GM18517 (cell line): ENCODE data around the gene ABHD16B.
A peak's percentile ranks its signal among the peaks of the same experiment; 100 is the strongest.
"Not testable (repeated sequence)": the region's sequence is repeated elsewhere in the genome, so short reads cannot be mapped to it uniquely, and the experiment has no call there.

Experiments
- ATAC-seq: cut with Tn5 transposase; IDR thresholded peaks from one replicate; pipeline ENCODE4 v1.9.1; 2021; ENCODE audit warnings: mild to moderate bottlenecking, moderate library complexity; ENCODE audit not compliant: unreplicated experiment

Gene ABHD16B

GRCh38 chr20:63854069-63854765, 7.1 kb upstream of the ABHD16B start:
- no peak for ATAC-seq

- ATAC-seq = no peak
Observed at GRCh38 chr20:63854766-63855362, 6.4 kb upstream of the ABHD16B start.

DNA sequence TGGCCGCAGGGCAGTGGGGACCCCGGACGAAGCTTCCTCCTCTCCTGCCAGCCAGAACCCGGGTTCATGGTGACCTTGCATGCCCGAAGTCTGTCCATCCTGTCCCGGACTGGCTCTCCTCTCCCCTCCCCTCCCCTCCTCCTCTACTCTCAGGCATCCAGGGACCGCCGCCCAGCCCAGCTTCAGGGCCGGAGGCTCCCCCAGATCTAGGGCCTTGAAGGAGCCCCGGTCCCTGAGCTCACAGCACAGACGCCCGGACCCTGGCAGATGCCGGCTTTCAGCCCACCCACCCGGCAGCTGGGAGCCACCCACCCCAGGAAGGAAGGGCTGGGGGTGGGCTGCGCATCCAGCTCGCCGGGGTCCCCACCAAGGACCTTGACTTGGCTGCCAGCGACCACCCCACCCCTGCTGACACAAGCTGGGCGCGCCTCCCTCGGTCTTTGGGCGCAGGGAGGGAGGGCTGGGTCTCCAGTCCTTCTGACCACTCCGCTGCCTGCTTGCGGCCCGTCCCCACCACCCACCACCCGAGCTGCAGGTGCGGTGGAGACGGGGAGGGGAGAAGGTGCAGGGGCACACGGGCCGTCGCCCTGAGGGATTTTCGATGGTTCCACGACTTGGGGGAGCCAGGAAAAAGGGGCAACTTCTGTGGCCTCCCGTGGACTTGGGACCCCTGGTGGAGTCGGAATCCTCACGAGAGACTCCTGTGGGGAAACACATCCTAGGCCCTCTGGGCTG, 5.8 kb upstream of the ABHD16B start:
- ATAC-seq = no peak

DNA sequence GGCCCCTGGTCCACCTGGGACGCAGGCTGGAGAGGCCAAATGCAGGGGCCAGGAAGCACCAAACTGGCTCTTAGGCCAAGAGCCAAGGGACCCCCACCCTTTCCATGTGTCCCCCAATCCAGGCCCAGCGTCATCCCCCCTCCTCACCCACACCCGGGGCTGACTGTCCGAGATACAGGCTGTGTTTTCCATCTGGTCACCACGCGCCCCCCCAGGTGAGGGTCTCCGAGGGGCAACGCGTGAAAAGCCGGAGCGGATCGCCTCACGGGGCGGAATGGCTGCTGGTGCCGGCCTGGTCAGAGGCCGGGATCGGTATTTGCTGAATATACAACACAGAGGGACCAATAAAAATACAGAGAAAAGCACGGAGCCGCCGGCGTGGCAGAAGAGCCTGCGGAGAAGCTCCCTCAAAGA, 5.2 kb upstream of the ABHD16B start:
- no peak for ATAC-seq

DNA sequence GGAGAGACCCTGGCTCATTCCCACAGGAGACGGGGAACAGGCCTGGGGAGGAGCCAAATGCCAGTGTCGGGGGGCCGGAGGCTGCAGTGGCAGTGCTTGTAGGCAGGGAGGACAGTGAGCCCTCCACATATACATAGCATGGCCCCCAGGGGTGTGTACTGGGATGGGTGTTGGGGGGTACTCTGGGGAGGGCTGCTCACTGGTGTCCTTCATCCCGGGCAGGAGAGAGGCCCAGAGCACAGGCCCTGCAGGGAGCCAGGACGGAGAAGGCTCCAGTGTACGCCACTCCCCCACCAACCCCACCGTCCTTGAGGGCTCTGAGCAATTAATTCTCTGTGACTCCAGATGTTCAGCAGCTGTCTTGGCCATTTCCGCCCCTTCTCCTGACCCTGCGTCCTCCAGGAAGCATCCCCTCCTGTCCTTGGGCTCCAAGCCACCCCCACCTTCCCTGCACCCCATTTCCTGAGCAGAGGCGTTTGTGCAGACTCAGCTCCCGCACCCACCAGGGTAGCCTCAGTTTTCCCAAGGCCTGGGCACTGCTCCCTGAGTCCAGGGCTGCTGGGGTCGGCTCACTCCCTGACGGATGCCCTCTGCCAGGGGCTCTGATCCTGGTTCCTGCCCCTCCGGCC, 3.4 kb upstream of the ABHD16B start:
- ATAC-seq = no peak

DNA sequence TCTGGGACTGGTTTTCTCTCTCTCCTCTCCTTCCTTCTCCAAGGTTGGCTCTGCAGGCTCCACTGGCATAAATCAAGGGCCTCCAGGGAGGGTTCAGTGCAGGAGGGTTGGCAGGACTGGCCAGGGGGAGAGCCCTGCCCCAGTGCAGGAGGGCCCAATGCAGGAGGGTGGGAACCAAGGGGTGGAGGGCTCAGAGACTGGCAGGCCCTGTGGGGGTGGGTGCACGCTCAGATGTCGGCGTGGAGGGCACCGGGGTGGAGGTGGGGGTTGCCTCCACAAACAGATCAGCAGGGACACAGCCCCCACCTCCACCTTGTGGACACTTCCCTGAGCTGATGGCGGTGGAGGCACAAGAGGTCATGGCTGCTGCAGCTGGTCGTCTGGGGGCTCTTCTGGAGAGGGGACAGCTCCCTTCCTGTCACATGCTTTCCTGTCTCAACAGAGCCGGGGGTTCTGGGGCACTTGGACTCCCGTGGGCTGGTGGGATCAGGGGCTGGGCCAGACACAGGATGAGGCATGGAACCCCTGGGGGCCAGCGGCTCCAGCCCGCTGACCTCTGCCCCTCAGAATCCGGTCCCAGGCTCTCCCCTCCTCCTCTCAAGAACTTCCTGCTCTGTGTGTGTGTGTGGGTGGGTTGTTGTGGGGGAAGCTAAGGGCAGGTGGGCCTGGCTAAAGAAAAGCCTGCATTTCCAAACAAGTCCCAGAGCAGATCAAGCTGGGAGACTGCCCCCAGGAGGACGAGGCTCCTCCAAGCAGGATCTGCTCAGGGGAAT, 2.7 kb upstream of the ABHD16B start:
- ATAC-seq = no peak

DNA sequence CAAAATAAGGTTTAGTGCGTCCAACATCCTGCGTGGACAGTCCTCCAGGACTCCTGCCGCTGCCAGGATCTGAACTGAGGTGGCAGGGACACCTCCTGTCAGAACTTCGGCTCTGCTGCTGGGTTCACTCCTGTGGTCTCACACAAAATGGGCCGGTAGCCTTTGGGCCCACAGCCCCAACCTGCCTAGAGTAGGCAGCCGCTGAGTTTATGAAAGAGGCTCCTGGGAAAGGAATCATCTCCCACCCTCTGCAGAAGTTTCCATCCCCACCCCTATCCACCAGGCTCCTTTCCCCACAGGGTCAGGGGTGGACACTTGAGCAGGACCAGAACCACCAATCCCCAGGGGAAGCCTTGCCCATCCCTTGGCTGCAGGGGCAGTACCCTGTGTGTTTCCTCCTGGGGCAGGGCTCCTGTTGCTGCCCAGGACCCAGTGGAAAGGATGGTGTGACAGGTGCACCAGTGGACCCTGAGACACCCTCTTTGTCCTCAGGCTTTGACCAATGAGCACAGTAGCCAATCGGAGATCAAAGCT, 2.1 kb upstream of the ABHD16B start:
- ATAC-seq = no peak

DNA sequence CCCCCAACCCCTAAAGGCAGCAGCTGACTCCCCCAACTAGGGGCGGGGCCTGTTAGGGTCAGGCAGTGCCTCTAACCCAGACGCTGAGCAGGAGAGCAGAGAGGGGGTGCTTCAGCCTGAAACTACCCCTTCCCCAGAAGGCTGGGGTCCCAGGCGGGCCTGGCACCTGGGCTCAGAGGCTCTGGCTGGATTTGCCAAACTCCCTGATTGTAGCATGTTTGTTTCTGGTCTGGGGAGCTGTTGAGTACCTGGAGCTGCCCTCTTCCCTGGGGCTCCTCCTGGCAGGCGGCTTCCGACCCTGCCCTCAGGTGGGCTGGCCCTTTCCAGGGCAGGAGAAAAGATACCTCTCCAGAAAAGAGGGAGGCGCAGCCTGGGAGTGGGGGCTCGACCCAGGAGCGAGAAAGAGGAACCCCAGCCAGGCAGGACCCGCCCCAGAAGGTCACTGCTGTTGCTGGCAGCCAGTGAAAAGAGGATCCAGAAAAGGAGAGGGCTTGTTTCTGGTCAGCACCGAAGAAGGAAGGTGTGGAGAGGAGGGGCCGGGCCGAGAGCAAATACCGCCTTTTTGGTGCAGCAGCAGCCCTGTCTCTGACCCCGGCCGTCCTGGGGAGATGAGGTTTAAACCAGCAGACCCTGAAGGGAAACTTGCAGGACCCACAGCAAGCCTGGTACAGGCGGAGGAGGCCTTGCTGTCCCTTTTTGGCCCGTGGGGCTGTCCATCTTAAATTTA, 810 bp upstream of the ABHD16B start:
- ATAC-seq = no peak

DNA sequence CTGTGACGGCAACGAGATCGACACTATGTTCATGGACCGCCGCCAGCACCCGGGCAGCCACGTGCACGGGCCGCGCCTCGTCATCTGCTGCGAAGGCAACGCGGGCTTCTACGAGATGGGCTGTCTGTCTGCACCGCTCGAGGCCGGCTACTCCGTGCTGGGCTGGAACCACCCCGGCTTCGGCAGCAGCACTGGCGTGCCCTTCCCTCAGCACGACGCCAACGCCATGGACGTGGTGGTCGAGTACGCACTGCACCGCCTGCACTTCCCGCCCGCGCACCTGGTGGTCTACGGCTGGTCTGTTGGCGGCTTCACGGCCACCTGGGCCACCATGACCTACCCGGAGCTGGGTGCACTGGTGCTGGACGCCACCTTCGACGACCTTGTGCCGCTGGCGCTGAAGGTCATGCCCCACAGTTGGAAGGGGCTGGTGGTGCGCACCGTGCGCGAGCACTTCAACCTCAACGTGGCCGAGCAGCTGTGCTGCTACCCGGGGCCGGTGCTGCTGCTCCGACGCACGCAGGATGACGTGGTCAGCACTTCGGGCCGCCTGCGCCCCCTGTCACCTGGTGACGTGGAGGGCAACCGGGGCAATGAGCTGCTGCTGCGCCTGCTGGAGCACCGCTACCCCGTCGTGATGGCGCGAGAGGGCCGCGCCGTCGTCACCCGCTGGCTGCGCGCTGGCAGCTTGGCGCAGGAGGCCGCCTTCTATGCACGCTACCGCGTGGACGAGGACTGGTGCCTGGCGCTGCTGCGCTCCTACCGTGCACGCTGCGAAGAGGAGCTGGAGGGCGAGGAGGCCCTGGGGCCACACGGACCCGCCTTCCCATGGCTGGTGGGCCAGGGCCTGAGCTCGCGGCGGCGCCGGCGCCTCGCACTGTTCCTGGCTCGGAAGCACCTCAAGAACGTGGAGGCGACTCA, 943 bp downstream of the ABHD16B start:
- ATAC-seq = no peak

DNA sequence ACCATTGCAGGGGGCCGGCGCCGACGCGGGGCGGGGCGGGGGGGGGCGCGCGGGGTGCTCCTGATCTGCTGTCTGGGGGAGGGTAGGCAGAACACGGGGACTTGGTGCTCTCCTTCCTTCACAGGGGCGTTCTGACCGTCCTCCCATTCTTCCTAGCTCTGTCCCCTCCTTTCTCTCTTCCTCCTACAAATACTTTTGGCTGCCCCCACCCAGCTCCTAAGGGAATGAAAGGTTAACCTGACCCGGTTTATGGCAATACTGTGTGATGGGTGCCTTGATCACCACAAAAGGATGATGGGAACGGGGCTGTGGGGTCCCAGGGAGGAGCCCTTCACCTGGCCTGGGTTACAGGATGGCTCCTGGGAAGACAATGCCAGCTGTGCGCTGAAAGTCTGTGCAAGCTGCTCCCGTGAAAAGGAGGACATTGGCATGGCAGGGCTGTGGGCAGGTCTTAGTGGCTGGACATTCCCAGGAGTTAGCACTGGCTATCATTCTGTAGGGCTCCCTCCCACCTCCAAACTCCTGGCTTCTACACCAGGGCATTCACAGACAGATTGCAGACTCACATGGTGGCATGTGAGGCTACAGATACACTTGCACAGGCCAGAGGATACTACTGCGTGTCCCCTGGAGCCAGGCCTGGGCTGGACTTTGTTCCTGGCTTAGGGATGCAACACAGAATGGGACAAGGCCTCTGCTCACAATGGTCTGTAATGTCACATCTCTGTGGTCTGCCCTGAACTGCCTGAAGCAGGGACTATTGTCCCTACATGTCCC, 1.9 kb downstream of the ABHD16B start:
- ATAC-seq = no peak

DNA sequence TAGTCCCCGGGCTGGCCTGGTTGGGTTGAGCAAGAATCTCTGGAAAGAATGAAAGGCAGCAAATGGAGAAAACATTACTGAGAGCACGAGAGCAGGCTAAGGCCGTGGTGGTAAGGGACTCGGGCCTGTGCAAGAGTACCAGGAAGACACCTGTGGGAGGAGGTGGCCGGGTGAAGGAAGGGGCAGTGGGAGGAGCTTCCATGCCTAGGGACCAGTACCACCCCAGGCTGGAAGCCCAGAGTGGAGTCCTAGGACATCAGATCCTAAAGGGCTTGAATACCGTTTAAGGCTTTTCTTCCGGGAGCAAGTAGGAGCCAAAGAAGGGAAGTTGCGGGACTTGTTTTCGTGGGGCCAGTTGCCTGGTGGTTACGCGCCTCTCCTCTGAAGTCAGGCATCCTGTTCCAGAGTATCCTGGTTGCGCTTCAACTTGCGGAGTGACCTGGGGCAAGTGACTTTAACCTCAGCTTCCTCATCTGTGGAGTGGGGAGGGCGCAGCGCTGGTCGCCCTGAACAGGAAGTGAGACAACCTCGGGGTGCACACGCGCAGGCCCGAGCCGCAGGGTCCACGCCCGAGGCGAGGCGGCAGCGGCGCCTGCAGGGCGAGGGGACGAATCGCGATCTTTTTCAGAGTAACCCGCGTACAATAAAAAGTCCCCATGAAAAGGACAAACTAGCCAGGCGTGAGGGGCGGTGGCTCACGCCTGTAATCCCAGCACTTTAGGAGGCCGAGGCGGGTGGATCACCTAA, 2.7 kb downstream of the ABHD16B start:
- ATAC-seq = peak; percentile 44

GRCh38 chr20:63864545-63864977, 3.3 kb downstream of the ABHD16B start:
- peak; percentile 4 for ATAC-seq

- peak; percentile 65 for ATAC-seq
Observed at GRCh38 chr20:63864978-63865640, 3.8 kb downstream of the ABHD16B start, which contains the start of gene TPD52L2. Gene TPD52L2, plus strand, starts transcription at chr20:63865270. Its CDS starts 96 bp downstream, at chr20:63865366.

DNA sequence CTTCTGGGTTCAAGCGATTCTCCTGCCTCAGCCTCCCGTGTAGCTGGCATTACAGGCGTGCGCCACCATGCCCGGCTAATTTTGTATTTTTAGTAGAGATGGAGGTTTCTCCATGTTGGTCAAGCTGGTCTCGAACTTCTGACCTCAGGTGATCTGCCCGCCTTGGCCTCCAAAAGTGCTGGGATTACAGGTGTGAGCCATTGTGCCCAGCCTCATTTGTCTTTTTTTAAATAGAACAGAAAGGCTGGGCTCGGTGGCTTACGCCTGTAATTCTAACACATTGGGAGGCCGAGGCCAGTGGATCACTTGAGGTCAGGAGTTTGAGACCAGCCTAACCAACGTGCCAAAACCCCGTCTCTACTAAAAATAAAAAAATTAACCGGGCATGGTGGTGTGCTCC, 5.7 kb downstream of the ABHD16B start:
- ATAC-seq = not testable (repeated sequence)

- no peak for ATAC-seq
Observed at GRCh38 chr20:63868264-63868663, 7.0 kb downstream of the ABHD16B start.

- ATAC-seq = no peak
Observed at GRCh38 chr20:63873477-63873971, 12.2 kb downstream of the ABHD16B start.

DNA sequence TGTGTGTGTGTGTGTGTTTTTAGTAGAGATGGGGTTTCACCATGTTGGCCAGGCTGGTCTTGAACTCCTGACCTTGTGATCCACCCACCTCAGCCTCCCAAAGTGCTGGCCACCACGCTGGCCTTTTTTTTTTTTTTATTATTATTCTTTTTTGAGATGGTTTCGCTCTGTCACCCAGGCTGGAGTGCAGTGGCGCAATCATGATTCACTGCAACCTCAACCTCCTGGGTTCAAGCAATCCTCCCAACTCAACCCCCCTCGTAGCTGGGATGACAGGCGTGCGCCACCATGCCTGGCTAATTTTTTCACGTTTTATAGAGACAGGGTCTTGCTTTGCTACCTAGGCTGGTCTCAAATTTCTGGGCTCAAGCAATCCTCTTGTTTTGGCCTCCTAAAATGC, 12.9 kb downstream of the ABHD16B start:
- ATAC-seq = not testable (repeated sequence)
